Measurements from ENCODE around the gene ARMH2. TPM values are rescaled to one million over a fixed set of nuclear protein-coding genes. Genes with fewer than 3 reads are reported as not detected.

The ARMH2 gene
- total and polyA plus RNA-seq, 4 experiments from 2014 or later, result 0.55 to 4.7 (median 3.1) TPM; not detected in 1

- no peaks in the 10 kb centered on the region for H3K27me3 Mint-ChIP-seq
- ChIA-PET POLR2A (ENCODE audit: partially characterized antibody) (interaction anchor here (0.9 to 1.6 kb wide), 4 partner anchors 8 to 194 kb away, joined by 3 to 4 read pairs (median 3); no protein-coding TSS in a partner anchor), CTCF (ENCODE audit: partially characterized antibody) (interaction anchor here (1.1 to 2.1 kb wide), 4 partner anchors 26 to 186 kb away, joined by 3 to 5 read pairs (median 4); no protein-coding TSS in a partner anchor)
- Histone ChIP-seq H3K27ac (ENCODE audit: low read depth, low read length) (no peak overlapping the region), H3K9me3 (ENCODE audit: control insufficient read depth in 1 of 2, low read length in 2 of 2) (no peaks in the 10 kb centered on the region), H3K36me3 (ENCODE audit: insufficient read depth, low read length) (peaks cover 80% of the 10 kb centered on the region), H3K4me1 (ENCODE audit: insufficient read depth, low read length) (peaks cover 5% of the 10 kb centered on the region), H3K4me3 (ENCODE audit: low read length in 2 of 2) (no peak overlapping the region), H3K27me3 (ENCODE audit: insufficient read depth, low read length) (no peaks in the 10 kb centered on the region)
- peaks cover 10 to 51% (median 21%) of the 10 kb centered on the region in 4 donors for H3K4me1 Mint-ChIP-seq
- intact Hi-C loops (cut with micrococcal nuclease), result no loop called here
- H3K9me3 Mint-ChIP-seq, result peaks cover 0 to 9% (median 0%) of the 10 kb centered on the region in 8 donors
- no peak for DNase-seq
- H3K27ac Mint-ChIP-seq, result peak overlapping the region in 6 of 7 donors; percentile 11 to 84 (median 61)
- H3K36me3 Mint-ChIP-seq, result peaks cover 87% of the 10 kb centered on the region in 2 donors
- H3K4me3 Mint-ChIP-seq, result no peak overlapping the region
These were observed 33.3 kb upstream of the ARMH2 start for GRCh38 chr6:24831771-24832716.

GRCh38 chr6:24829657-24830056 lies 30.9 kb upstream of the ARMH2 start:
- no peaks in the 10 kb centered on the region for H3K27me3 ChIP-seq (ENCODE audit: insufficient read depth, low read length)
- no peak overlapping the region for H3K27ac ChIP-seq (ENCODE audit: low read depth, low read length)
- no peak overlapping the region for H3K4me3 ChIP-seq (ENCODE audit: low read length in 2 of 2)
- Mint-ChIP-seq H3K27ac (peak overlapping the region in 4 of 7 donors; percentile 10 to 88 (median 68)), H3K9me3 (peaks cover 0 to 9% (median 0%) of the 10 kb centered on the region in 8 donors), H3K27me3 (no peaks in the 10 kb centered on the region), H3K36me3 (peaks cover 84 to 85% of the 10 kb centered on the region in 2 donors), H3K4me1 (peaks cover 0 to 32% (median 12%) of the 10 kb centered on the region in 4 donors), H3K4me3 (no peak overlapping the region)
- no peaks in the 10 kb centered on the region for H3K9me3 ChIP-seq (ENCODE audit: control insufficient read depth in 1 of 2, low read length in 2 of 2)
- ChIA-PET CTCF (ENCODE audit: partially characterized antibody) (interaction anchor here (1.0 to 1.8 kb wide), 3 partner anchors 27 to 197 kb away, joined by 4 to 7 read pairs (median 6); no protein-coding TSS in a partner anchor), POLR2A (ENCODE audit: partially characterized antibody) (interaction anchor here (0.7 to 2.3 kb wide), 7 partner anchors 11 to 189 kb away, joined by 3 to 8 read pairs (median 3); partner anchors contain the start of gene ACOT13)
- DNase-seq, result no peak
- intact Hi-C loops (cut with micrococcal nuclease), result no loop called here
- H3K36me3 ChIP-seq (ENCODE audit: insufficient read depth, low read length), result peaks cover 81% of the 10 kb centered on the region
- H3K4me1 ChIP-seq (ENCODE audit: insufficient read depth, low read length), result no peaks in the 10 kb centered on the region

GRCh38 chr6:24827970-24828369 lies 29.3 kb upstream of the ARMH2 start:
- Mint-ChIP-seq H3K27me3 (no peaks in the 10 kb centered on the region), H3K4me3 (peak overlapping the region in 1 of 8 donors; percentile 34), H3K4me1 (peaks cover 5 to 21% (median 9%) of the 10 kb centered on the region in 4 donors), H3K36me3 (peaks cover 78 to 85% of the 10 kb centered on the region in 2 donors), H3K9me3 (peaks cover 0 to 9% (median 0%) of the 10 kb centered on the region in 8 donors), H3K27ac (peak overlapping the region in 3 of 7 donors; percentile 24 to 88 (median 40))
- peaks cover 81% of the 10 kb centered on the region for H3K36me3 ChIP-seq (ENCODE audit: insufficient read depth, low read length)
- H3K27ac ChIP-seq (ENCODE audit: low read depth, low read length), result no peak overlapping the region
- no peak overlapping the region for H3K4me3 ChIP-seq (ENCODE audit: low read length in 2 of 2)
- H3K9me3 ChIP-seq (ENCODE audit: control insufficient read depth in 1 of 2, low read length in 2 of 2), result no peaks in the 10 kb centered on the region
- no peaks in the 10 kb centered on the region for H3K4me1 ChIP-seq (ENCODE audit: insufficient read depth, low read length)
- H3K27me3 ChIP-seq (ENCODE audit: insufficient read depth, low read length), result no peaks in the 10 kb centered on the region
- DNase-seq, result no peak
- CTCF ChIA-PET (ENCODE audit: partially characterized antibody), result no interaction called here
- intact Hi-C loops (cut with micrococcal nuclease), result no loop called here
- POLR2A ChIA-PET (ENCODE audit: partially characterized antibody), result interaction anchor here (0.7 to 1.6 kb wide), 2 partner anchors 13 to 71 kb away, joined by 3 read pairs; no protein-coding TSS in a partner anchor

GRCh38 chr6:24827162-24827561 lies 28.4 kb upstream of the ARMH2 start:
- Mint-ChIP-seq H3K4me1 (peaks cover 5 to 21% (median 8%) of the 10 kb centered on the region in 4 donors), H3K27ac (peak overlapping the region in 5 of 7 donors; percentile 40 to 88 (median 66)), H3K36me3 (peaks cover 71 to 83% of the 10 kb centered on the region in 2 donors), H3K27me3 (no peaks in the 10 kb centered on the region), H3K4me3 (peak overlapping the region in 1 of 8 donors; percentile 22), H3K9me3 (peaks cover 0 to 9% (median 0%) of the 10 kb centered on the region in 8 donors)
- no peak overlapping the region for H3K4me3 ChIP-seq (ENCODE audit: low read length in 2 of 2)
- intact Hi-C loops (cut with micrococcal nuclease), result no loop called here
- ChIA-PET CTCF (ENCODE audit: partially characterized antibody) (no interaction called here), POLR2A (ENCODE audit: partially characterized antibody) (no interaction called here)
- H3K27ac ChIP-seq (ENCODE audit: low read depth, low read length), result no peak overlapping the region
- no peaks in the 10 kb centered on the region for H3K9me3 ChIP-seq (ENCODE audit: control insufficient read depth in 1 of 2, low read length in 2 of 2)
- H3K36me3 ChIP-seq (ENCODE audit: insufficient read depth, low read length), result peaks cover 77% of the 10 kb centered on the region
- no peaks in the 10 kb centered on the region for H3K4me1 ChIP-seq (ENCODE audit: insufficient read depth, low read length)
- no peak for DNase-seq
- H3K27me3 ChIP-seq (ENCODE audit: insufficient read depth, low read length), result no peaks in the 10 kb centered on the region

- H3K27ac Mint-ChIP-seq, result peak overlapping the region in 4 of 7 donors; percentile 17 to 70 (median 42)
- DNase-seq, result no peak
- Histone ChIP-seq H3K36me3 (ENCODE audit: insufficient read depth, low read length) (peaks cover 72% of the 10 kb centered on the region), H3K27ac (ENCODE audit: low read depth, low read length) (no peak overlapping the region), H3K4me3 (ENCODE audit: low read length in 2 of 2) (no peak overlapping the region), H3K9me3 (ENCODE audit: control insufficient read depth in 1 of 2, low read length in 2 of 2) (no peaks in the 10 kb centered on the region), H3K27me3 (ENCODE audit: insufficient read depth, low read length) (no peaks in the 10 kb centered on the region), H3K4me1 (ENCODE audit: insufficient read depth, low read length) (no peaks in the 10 kb centered on the region)
- H3K27me3 Mint-ChIP-seq, result no peaks in the 10 kb centered on the region
- CTCF ChIA-PET (ENCODE audit: partially characterized antibody), result no interaction called here
- peaks cover 65 to 78% of the 10 kb centered on the region in 2 donors for H3K36me3 Mint-ChIP-seq
- H3K4me1 Mint-ChIP-seq, result peaks cover 4 to 13% (median 10%) of the 10 kb centered on the region in 4 donors
- POLR2A ChIA-PET (ENCODE audit: partially characterized antibody), result no interaction called here
- intact Hi-C loops (cut with micrococcal nuclease), result no loop called here
- H3K9me3 Mint-ChIP-seq, result peaks cover 0 to 6% (median 0%) of the 10 kb centered on the region in 8 donors
- H3K4me3 Mint-ChIP-seq, result no peak overlapping the region
These were observed 26.5 kb upstream of the ARMH2 start for GRCh38 chr6:24825130-24825630.

- peaks cover 0 to 6% (median 0%) of the 10 kb centered on the region in 8 donors for H3K9me3 Mint-ChIP-seq
- no peak for DNase-seq
- ChIA-PET POLR2A (ENCODE audit: partially characterized antibody) (interaction anchor here (0.8 to 1.7 kb wide), 4 partner anchors 8 to 314 kb away, joined by 3 read pairs; no protein-coding TSS in a partner anchor), CTCF (ENCODE audit: partially characterized antibody) (interaction anchor here (1.2 to 1.8 kb wide), 2 partner anchors 194 to 203 kb away, joined by 4 to 6 read pairs; no protein-coding TSS in a partner anchor)
- H3K27me3 Mint-ChIP-seq, result no peaks in the 10 kb centered on the region
- Histone ChIP-seq H3K4me3 (ENCODE audit: low read length in 2 of 2) (no peak overlapping the region), H3K27ac (ENCODE audit: low read depth, low read length) (no peak overlapping the region), H3K9me3 (ENCODE audit: control insufficient read depth in 1 of 2, low read length in 2 of 2) (no peaks in the 10 kb centered on the region), H3K4me1 (ENCODE audit: insufficient read depth, low read length) (no peaks in the 10 kb centered on the region), H3K27me3 (ENCODE audit: insufficient read depth, low read length) (no peaks in the 10 kb centered on the region), H3K36me3 (ENCODE audit: insufficient read depth, low read length) (peaks cover 64% of the 10 kb centered on the region)
- peak overlapping the region in 5 of 7 donors; percentile 25 to 72 (median 60) for H3K27ac Mint-ChIP-seq
- peaks cover 4 to 13% (median 10%) of the 10 kb centered on the region in 4 donors for H3K4me1 Mint-ChIP-seq
- no peak overlapping the region for H3K4me3 Mint-ChIP-seq
- H3K36me3 Mint-ChIP-seq, result peaks cover 59 to 74% of the 10 kb centered on the region in 2 donors
- intact Hi-C loops (cut with micrococcal nuclease), result no loop called here
These were observed 25.6 kb upstream of the ARMH2 start for GRCh38 chr6:24824142-24824938.
